PC-3 (cell line): ENCODE data around the gene WDR62.

Source experiments
- EZH2 ChIP-seq: fragments of 300-600 bp; sonication (generic); IDR thresholded peaks from one replicate; pipeline ENCODE4 v1.6.1; 2017; ENCODE audit warnings: antibody characterized with exemption, mild to moderate bottlenecking, low read length; ENCODE audit not compliant: unreplicated experiment
- TF ChIP-seq, protein P1 (sequence below): fragments of 300-600 bp; sonication (generic); conservative IDR thresholded peaks from 2 replicates; pipeline ENCODE4 v1.5.1; 2017; ENCODE audit warnings: antibody characterized with exemption, low read depth, mild to moderate bottlenecking, low read length

DNA sequence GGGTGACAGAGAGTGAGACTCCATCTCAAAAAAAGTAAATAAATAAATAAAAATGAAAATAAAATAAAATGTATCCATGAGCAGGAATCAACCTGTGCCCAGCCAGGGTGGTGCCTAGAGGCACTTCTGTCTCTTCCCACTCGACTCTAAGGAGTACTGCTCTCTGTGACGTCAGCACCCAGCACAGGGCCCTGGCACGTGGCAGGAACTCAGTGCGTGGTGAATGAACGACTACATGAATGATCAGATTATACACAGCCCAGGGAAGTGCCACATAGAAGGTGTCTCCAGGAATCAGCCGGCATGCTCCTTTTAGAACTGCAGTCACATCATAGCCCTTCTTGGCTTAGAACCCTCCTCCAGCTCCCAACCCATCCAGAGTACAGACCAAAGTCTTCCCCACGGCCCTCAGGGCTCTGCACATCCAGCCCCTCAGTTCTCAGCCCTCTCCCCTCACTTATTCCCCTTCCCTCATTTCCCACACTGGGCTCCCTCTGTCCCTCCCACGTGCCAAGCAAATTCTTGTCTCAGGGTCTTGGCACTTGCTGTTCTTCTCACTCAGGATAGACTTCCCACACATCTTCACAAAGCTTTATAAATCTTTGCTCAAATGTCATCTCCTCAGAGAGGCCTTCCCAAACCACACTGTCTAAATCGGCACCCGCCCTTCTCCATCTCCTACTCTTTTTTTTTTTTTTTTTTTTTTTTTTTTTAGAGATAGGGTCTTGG is 26.2 kb upstream of the WDR62 start:
- no peak for TF ChIP-seq EZH2
- TF ChIP-seq, protein P1, sequence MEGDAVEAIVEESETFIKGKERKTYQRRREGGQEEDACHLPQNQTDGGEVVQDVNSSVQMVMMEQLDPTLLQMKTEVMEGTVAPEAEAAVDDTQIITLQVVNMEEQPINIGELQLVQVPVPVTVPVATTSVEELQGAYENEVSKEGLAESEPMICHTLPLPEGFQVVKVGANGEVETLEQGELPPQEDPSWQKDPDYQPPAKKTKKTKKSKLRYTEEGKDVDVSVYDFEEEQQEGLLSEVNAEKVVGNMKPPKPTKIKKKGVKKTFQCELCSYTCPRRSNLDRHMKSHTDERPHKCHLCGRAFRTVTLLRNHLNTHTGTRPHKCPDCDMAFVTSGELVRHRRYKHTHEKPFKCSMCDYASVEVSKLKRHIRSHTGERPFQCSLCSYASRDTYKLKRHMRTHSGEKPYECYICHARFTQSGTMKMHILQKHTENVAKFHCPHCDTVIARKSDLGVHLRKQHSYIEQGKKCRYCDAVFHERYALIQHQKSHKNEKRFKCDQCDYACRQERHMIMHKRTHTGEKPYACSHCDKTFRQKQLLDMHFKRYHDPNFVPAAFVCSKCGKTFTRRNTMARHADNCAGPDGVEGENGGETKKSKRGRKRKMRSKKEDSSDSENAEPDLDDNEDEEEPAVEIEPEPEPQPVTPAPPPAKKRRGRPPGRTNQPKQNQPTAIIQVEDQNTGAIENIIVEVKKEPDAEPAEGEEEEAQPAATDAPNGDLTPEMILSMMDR = no peak
